Measurements from ENCODE around the gene CHN1. TPM values are rescaled to one million over a fixed set of nuclear protein-coding genes. Genes with fewer than 3 reads are reported as not detected.

The CHN1 gene
- total and polyA plus RNA-seq, 2 donors, result 3.1 to 5.0 TPM

DNA sequence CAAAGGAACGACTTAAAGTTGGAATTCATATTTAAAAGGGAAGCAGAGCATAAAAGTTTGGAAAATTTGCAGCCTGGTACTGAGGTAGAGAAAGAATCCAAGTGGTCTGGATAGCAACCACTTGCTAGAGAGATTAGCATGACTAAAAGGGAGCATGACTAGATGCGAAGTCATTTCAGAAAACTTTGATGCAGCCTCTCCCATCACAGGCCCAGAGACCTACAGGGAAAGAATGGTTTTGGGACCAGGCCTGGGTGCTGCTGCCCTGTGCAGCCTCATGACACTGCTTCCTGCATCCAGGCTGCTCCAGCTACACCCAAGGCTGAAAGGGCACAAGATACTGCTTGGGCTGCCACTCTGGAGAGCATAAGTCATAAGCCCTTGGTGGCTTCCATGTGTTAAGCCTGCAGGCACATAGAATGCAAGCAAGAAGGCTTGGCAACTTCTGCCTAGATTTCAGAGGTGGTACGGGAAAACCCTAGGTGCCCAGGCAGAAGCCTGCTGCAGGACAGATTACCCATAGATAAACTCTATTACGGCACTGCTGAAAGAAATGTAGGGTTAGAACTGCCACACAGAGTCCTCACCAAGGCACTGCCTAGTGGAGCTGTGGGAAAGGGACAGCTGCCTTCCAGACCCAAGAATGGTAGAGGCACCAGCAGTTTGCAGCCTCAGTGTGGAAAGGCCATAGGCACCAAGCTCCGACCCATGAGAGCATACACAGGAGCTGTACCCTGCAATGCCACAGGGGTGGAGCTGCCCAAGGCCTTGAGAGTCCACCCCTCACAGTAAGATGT, 12.6 kb upstream of the CHN1 start:
- H3K36me3 ChIP-seq (ENCODE audit: control insufficient read depth in 2 of 2, insufficient read depth in 2 of 2, low read length in 1 of 2), result no peaks in the 10 kb centered on the region
- H3K9me3 ChIP-seq (ENCODE audit: control insufficient read depth in 2 of 2, insufficient read depth in 1 of 2, low read length in 1 of 2), result no peaks in the 10 kb centered on the region
- H3K27ac ChIP-seq (ENCODE audit: low read depth in 1 of 2, low read length in 1 of 2), result no peak overlapping the region
- no peaks in the 10 kb centered on the region for H3K27me3 ChIP-seq (ENCODE audit: control insufficient read depth in 2 of 2, insufficient read depth in 1 of 2, low read length in 1 of 2)
- WGBS, result 98% methylated on average over 5 of the region's 5 CpGs
- no peak for DNase-seq (ENCODE audit: low read depth in 6 of 9, low spot score in 9 of 9)
- H3K4me3 ChIP-seq (ENCODE audit: low read length in 2 of 2), result no peak overlapping the region
- no peaks in the 10 kb centered on the region for H3K4me1 ChIP-seq (ENCODE audit: control insufficient read depth in 2 of 2, insufficient read depth in 2 of 2, low read length in 2 of 2)

DNA sequence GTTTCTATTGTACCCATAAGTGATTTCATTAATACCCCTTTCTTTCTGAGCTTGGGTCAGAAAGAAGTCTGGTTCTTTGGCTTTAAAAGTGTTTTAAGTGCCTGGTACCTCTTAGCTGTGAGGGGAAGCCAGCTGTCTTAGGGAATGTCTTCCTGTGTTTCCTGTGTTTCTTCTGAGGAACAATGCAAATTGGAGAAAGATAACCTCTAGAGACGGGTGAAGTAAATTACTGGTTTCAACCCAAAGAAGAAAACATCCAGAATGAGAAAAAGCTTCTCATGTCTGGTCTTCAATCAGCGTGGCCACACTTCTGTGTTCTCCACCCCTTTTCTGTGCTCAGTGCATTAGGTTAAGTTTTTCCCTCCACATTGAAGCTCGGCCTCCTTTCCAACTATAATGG, 10.2 kb upstream of the CHN1 start:
- H3K4me3 ChIP-seq (ENCODE audit: low read length in 2 of 2), result no peak overlapping the region
- H3K9me3 ChIP-seq (ENCODE audit: control insufficient read depth in 2 of 2, insufficient read depth in 1 of 2, low read length in 1 of 2), result no peaks in the 10 kb centered on the region
- H3K27me3 ChIP-seq (ENCODE audit: control insufficient read depth in 2 of 2, insufficient read depth in 1 of 2, low read length in 1 of 2), result peaks cover 0 to 5% of the 10 kb centered on the region in 2 donors
- DNase-seq (ENCODE audit: low read depth in 6 of 9, low spot score in 9 of 9), result no peak
- WGBS, result 79% methylated on average over 3 of the region's 3 CpGs
- H3K36me3 ChIP-seq (ENCODE audit: control insufficient read depth in 2 of 2, insufficient read depth in 2 of 2, low read length in 1 of 2), result no peaks in the 10 kb centered on the region
- no peak overlapping the region for H3K27ac ChIP-seq (ENCODE audit: low read depth in 1 of 2, low read length in 1 of 2)
- H3K4me1 ChIP-seq (ENCODE audit: control insufficient read depth in 2 of 2, insufficient read depth in 2 of 2, low read length in 2 of 2), result no peaks in the 10 kb centered on the region

DNA sequence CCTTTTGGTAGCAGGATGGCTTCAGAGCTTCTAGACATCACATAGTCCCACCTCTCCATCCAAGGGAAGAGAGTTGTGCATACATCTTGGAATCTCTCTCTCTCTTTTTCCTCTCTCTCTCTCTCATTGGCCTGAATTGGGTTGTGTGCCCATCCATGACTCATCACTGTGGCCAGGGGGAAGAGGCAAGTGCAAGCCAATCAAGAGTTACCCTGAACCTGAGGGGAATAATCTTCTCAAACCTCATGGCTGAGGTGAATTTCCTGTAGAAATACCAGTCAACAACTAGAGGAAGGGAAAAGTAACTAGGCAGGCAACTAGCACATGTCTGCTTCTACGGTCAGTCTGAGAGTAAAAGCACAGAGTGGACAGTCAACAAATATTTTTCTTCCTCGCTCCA, 7.3 kb upstream of the CHN1 start:
- 97% methylated on average over 2 of the region's 2 CpGs for WGBS
- H3K4me1 ChIP-seq (ENCODE audit: control insufficient read depth in 2 of 2, insufficient read depth in 2 of 2, low read length in 2 of 2), result no peaks in the 10 kb centered on the region
- H3K9me3 ChIP-seq (ENCODE audit: control insufficient read depth in 2 of 2, insufficient read depth in 1 of 2, low read length in 1 of 2), result no peaks in the 10 kb centered on the region
- H3K4me3 ChIP-seq (ENCODE audit: low read length in 2 of 2), result no peak overlapping the region
- no peak for DNase-seq (ENCODE audit: low read depth in 6 of 9, low spot score in 9 of 9)
- H3K36me3 ChIP-seq (ENCODE audit: control insufficient read depth in 2 of 2, insufficient read depth in 2 of 2, low read length in 1 of 2), result no peaks in the 10 kb centered on the region
- H3K27me3 ChIP-seq (ENCODE audit: control insufficient read depth in 2 of 2, insufficient read depth in 1 of 2, low read length in 1 of 2), result peaks cover 6 to 21% of the 10 kb centered on the region in 2 donors
- no peak overlapping the region for H3K27ac ChIP-seq (ENCODE audit: low read depth in 1 of 2, low read length in 1 of 2)

DNA sequence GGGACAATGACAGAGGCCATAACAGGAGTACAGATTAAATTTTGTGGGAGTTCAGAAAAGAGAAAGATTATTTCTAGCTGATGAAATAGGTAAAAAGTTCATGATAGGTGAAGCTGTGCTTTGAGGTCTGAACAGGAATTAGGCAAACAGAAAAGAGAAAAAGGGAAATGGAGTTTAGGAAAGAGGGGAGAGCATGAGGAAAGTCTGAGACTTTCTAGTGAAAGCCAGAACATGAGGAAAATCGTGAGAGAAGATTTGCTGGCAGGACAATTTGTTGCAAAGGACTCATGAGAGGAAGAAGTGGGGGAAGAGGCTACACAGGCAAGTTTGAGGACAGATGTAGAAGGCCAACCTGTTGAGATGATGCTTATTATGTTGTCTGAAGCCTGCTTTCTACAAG, 6.3 kb upstream of the CHN1 start:
- Histone ChIP-seq H3K4me3 (ENCODE audit: low read length in 2 of 2) (no peak overlapping the region), H3K4me1 (ENCODE audit: control insufficient read depth in 2 of 2, insufficient read depth in 2 of 2, low read length in 2 of 2) (no peaks in the 10 kb centered on the region), H3K27me3 (ENCODE audit: control insufficient read depth in 2 of 2, insufficient read depth in 1 of 2, low read length in 1 of 2) (peaks cover 15 to 32% of the 10 kb centered on the region in 2 donors), H3K27ac (ENCODE audit: low read depth in 1 of 2, low read length in 1 of 2) (no peak overlapping the region), H3K9me3 (ENCODE audit: control insufficient read depth in 2 of 2, insufficient read depth in 1 of 2, low read length in 1 of 2) (no peaks in the 10 kb centered on the region), H3K36me3 (ENCODE audit: control insufficient read depth in 2 of 2, insufficient read depth in 2 of 2, low read length in 1 of 2) (no peaks in the 10 kb centered on the region)
- DNase-seq (ENCODE audit: low read depth in 6 of 9, low spot score in 9 of 9), result no peak
- 76% methylated on average over 1 of the region's 1 CpG for WGBS

DNA sequence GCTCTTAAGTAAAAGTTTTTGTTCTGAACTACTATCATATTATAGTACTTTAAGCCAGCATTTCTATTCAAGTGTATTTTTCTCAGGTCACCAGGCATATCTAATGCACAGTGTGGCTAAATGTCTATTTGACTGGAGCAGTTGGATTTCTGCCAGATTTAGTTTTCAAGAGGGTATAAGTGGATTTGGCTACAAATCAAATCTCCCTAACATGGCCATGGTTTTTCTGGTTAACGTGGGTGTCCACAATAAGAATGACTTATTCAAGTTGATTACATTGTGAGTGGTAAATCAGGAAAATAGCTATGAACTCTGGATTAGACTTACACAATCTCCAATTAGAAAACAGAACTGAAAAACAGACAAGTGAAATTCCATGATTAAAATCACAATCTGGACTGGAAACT, 5.7 kb upstream of the CHN1 start:
- no peaks in the 10 kb centered on the region for H3K4me1 ChIP-seq (ENCODE audit: control insufficient read depth in 2 of 2, insufficient read depth in 2 of 2, low read length in 2 of 2)
- no peaks in the 10 kb centered on the region for H3K9me3 ChIP-seq (ENCODE audit: control insufficient read depth in 2 of 2, insufficient read depth in 1 of 2, low read length in 1 of 2)
- peaks cover 15 to 38% of the 10 kb centered on the region in 2 donors for H3K27me3 ChIP-seq (ENCODE audit: control insufficient read depth in 2 of 2, insufficient read depth in 1 of 2, low read length in 1 of 2)
- DNase-seq (ENCODE audit: low read depth in 6 of 9, low spot score in 9 of 9), result no peak
- H3K36me3 ChIP-seq (ENCODE audit: control insufficient read depth in 2 of 2, insufficient read depth in 2 of 2, low read length in 1 of 2), result no peaks in the 10 kb centered on the region
- 91% methylated on average over 1 of the region's 1 CpG for WGBS
- H3K4me3 ChIP-seq (ENCODE audit: low read length in 2 of 2), result no peak overlapping the region
- no peak overlapping the region for H3K27ac ChIP-seq (ENCODE audit: low read depth in 1 of 2, low read length in 1 of 2)

DNA sequence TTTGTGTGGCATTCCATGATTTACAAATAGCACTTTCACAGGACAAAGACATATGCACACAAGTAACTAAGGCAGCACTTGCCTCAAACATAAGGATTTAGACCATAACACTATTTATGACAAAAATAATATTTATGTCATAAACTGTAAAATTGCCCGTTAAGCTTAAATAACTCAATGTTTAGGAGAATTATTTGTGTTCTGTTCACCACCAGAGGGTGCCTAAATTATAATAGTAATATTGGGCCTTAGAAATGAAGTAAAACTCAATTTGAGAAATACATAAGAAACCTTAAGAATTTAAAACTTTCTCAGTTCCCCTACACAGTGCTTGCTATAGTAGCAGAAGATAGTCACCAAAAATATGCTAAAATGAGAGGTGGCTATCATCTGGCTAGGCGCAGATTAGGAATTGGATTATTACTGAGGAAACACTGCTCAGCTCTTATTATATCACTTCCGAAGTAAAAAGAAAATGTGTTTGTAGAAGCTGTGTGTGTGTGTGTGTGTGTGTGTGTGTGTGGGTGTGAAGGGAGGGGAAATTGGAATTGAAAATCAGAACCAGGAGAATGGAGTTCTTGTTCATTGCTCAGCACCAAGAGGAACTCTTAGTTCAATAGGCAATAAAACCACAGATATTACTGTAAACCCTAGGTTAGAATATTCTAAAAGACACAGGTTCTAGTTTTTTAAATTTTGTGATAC, 4.9 kb upstream of the CHN1 start:
- H3K4me1 ChIP-seq (ENCODE audit: control insufficient read depth in 2 of 2, insufficient read depth in 2 of 2, low read length in 2 of 2), result peaks cover 0 to 3% of the 10 kb centered on the region in 2 donors
- no peak overlapping the region for H3K4me3 ChIP-seq (ENCODE audit: low read length in 2 of 2)
- no peak overlapping the region for H3K27ac ChIP-seq (ENCODE audit: low read depth in 1 of 2, low read length in 1 of 2)
- 95% methylated on average over 3 of the region's 3 CpGs for WGBS
- DNase-seq (ENCODE audit: low read depth in 6 of 9, low spot score in 9 of 9), result no peak
- peaks cover 19 to 46% of the 10 kb centered on the region in 2 donors for H3K27me3 ChIP-seq (ENCODE audit: control insufficient read depth in 2 of 2, insufficient read depth in 1 of 2, low read length in 1 of 2)
- H3K36me3 ChIP-seq (ENCODE audit: control insufficient read depth in 2 of 2, insufficient read depth in 2 of 2, low read length in 1 of 2), result no peaks in the 10 kb centered on the region
- no peaks in the 10 kb centered on the region for H3K9me3 ChIP-seq (ENCODE audit: control insufficient read depth in 2 of 2, insufficient read depth in 1 of 2, low read length in 1 of 2)

DNA sequence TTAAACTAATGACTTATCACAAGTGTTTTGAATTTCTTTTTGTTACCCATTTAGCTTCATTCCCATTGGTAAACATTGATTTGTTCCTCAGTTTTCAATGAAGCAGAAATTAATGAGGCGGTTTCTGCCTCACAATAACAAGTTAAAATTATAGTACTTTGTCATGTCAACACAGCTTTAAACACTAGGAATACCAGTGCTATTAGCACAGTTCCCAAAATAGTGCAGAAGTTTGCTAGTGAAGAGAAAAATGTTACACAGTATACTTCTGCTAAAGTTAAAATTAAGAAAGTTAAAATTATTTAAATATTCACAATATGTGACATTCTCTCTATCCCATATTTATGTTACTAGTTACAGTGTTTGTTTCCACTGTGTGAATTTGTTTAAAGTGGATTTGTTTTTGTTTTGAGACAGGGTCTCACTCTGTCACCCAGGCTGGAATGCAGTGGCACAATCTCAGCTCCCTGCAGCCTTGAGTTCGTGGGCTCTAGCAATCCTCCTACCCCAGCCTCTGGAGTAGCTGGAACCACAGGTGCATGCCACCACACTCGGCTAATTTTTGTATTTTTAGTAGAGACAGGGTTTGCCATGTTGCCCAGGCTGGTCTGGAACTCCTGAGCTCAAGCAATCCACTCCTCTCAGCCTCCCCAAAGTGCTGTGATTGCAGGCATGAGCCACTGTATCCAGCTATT, 3.8 kb upstream of the CHN1 start:
- Histone ChIP-seq H3K9me3 (ENCODE audit: control insufficient read depth in 2 of 2, insufficient read depth in 1 of 2, low read length in 1 of 2) (no peaks in the 10 kb centered on the region), H3K36me3 (ENCODE audit: control insufficient read depth in 2 of 2, insufficient read depth in 2 of 2, low read length in 1 of 2) (no peaks in the 10 kb centered on the region), H3K4me1 (ENCODE audit: control insufficient read depth in 2 of 2, insufficient read depth in 2 of 2, low read length in 2 of 2) (peaks cover 0 to 7% of the 10 kb centered on the region in 2 donors), H3K27ac (ENCODE audit: low read depth in 1 of 2, low read length in 1 of 2) (no peak overlapping the region), H3K4me3 (ENCODE audit: low read length in 2 of 2) (no peak overlapping the region), H3K27me3 (ENCODE audit: control insufficient read depth in 2 of 2, insufficient read depth in 1 of 2, low read length in 1 of 2) (peaks cover 29 to 57% of the 10 kb centered on the region in 2 donors)
- no peak for DNase-seq (ENCODE audit: low read depth in 6 of 9, low spot score in 9 of 9)
- 90% methylated on average over 3 of the region's 3 CpGs for WGBS

DNA sequence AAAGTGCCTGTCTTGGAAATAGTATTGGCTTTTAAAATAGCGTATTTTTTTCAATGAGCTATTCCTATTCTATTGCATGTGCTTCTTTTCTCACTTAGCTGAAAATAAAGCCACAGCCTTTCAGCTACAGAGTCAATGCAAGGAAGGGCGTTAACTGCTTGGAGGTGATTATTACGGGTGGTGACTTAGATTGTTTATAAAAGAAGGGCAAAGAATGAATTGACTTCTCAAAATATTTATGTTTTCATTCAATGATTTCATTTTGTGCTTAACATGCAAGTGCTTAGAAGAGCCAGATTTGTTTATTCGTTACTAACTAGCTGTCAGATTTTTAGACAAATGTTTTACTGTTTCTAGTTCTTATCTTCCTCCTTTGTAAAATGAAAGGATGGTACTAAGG, 2.8 kb upstream of the CHN1 start:
- Histone ChIP-seq H3K27me3 (ENCODE audit: control insufficient read depth in 2 of 2, insufficient read depth in 1 of 2, low read length in 1 of 2) (peaks cover 37 to 67% of the 10 kb centered on the region in 2 donors), H3K4me3 (ENCODE audit: low read length in 2 of 2) (no peak overlapping the region), H3K27ac (ENCODE audit: low read depth in 1 of 2, low read length in 1 of 2) (no peak overlapping the region), H3K4me1 (ENCODE audit: control insufficient read depth in 2 of 2, insufficient read depth in 2 of 2, low read length in 2 of 2) (peaks cover 0 to 7% of the 10 kb centered on the region in 2 donors), H3K9me3 (ENCODE audit: control insufficient read depth in 2 of 2, insufficient read depth in 1 of 2, low read length in 1 of 2) (no peaks in the 10 kb centered on the region), H3K36me3 (ENCODE audit: control insufficient read depth in 2 of 2, insufficient read depth in 2 of 2, low read length in 1 of 2) (no peaks in the 10 kb centered on the region)
- 82% methylated on average over 4 of the region's 4 CpGs for WGBS
- no peak for DNase-seq (ENCODE audit: low read depth in 6 of 9, low spot score in 9 of 9)

DNA sequence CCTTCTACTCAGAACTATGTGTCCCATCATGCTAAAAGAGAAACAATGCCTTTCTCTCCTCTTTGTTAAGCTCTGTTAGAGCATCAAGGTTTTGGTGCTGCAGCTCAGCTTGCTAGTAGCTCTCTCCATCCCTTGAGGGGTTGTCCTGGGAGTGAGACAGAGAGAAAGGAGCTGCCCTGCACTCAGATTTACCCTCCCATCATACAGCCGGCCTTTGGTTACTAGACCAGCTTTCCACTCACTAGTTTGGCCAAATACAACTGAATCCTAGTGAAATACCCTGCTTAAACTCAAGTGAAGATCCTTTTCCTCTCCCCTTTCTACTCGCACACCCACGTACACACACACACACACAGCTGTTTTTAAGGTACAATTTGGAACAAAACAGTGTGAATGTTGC, 2.3 kb upstream of the CHN1 start:
- H3K27me3 ChIP-seq (ENCODE audit: control insufficient read depth in 2 of 2, insufficient read depth in 1 of 2, low read length in 1 of 2), result peaks cover 40 to 70% of the 10 kb centered on the region in 2 donors
- DNase-seq (ENCODE audit: low read depth in 6 of 9, low spot score in 9 of 9), result no peak
- H3K27ac ChIP-seq (ENCODE audit: low read depth in 1 of 2, low read length in 1 of 2), result no peak overlapping the region
- no peaks in the 10 kb centered on the region for H3K36me3 ChIP-seq (ENCODE audit: control insufficient read depth in 2 of 2, insufficient read depth in 2 of 2, low read length in 1 of 2)
- no peaks in the 10 kb centered on the region for H3K9me3 ChIP-seq (ENCODE audit: control insufficient read depth in 2 of 2, insufficient read depth in 1 of 2, low read length in 1 of 2)
- H3K4me1 ChIP-seq (ENCODE audit: control insufficient read depth in 2 of 2, insufficient read depth in 2 of 2, low read length in 2 of 2), result peaks cover 0 to 7% of the 10 kb centered on the region in 2 donors
- H3K4me3 ChIP-seq (ENCODE audit: low read length in 2 of 2), result no peak overlapping the region
- WGBS, result 87% methylated on average over 3 of the region's 3 CpGs

All from thymus (tissue), 11 donors.